ENCODE data around the gene ESYT2.

Gene ESYT2

GRCh38 chr7:158685693-158686092, 143.6 kb downstream of the ESYT2 start:
- DNase-seq (ENCODE audit: low read depth): no peak
- no peak overlapping the region for H3K4me3 ChIP-seq (ENCODE audit: low read depth, low read length)

DNA sequence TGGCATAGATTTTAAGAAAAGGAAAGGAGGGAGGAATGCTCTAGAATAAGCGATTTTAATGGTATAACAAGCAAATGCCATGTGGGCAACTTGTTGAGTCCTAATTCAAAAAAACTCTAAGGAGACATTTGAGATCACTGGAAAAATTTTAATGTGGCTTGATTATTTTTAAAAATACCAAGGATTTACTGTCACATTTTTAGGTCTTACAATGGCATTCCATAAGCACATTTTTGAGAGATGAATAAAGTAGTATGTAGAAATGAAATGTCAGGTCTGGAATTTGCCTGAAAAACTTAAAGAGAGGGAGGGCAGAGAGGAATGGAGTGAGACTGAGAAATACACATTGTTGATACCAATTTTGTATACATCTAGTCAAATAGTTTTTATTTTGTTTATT, 145.0 kb downstream of the ESYT2 start:
- no peak overlapping the region for H3K4me3 ChIP-seq (ENCODE audit: low read depth, low read length)
- DNase-seq (ENCODE audit: low read depth): no peak

GRCh38 chr7:158683541-158683940, 145.8 kb downstream of the ESYT2 start:
- no peak for DNase-seq (ENCODE audit: low read depth)
- no peak overlapping the region for H3K4me3 ChIP-seq (ENCODE audit: low read depth, low read length)

DNA sequence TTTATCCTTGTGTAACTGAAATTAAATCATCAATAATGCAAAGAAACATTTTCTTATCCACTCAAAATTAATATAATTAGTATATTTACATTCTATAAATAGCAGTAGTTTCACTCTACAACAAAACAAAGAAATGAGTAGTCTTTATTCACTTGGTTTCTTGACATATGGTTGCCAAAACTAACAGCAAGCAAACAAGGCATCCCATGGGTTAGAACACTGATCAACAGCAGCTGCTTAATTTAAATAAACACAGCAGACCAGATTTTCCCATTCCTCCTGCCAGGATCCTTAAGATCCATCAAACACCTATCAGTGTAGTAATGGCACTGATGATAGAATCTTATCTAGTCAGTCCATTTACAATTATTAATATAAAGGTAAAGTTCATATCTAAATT, 146.9 kb downstream of the ESYT2 start:
- no peak for DNase-seq (ENCODE audit: low read depth)
- H3K4me3 ChIP-seq (ENCODE audit: low read depth, low read length): no peak overlapping the region
